ENCODE measurements around the gene PPIP5K2.
"Not testable (repeated sequence)": the region's sequence is repeated elsewhere in the genome, so short reads cannot be mapped to it uniquely, and the experiment has no call there.

The PPIP5K2 gene

DNA sequence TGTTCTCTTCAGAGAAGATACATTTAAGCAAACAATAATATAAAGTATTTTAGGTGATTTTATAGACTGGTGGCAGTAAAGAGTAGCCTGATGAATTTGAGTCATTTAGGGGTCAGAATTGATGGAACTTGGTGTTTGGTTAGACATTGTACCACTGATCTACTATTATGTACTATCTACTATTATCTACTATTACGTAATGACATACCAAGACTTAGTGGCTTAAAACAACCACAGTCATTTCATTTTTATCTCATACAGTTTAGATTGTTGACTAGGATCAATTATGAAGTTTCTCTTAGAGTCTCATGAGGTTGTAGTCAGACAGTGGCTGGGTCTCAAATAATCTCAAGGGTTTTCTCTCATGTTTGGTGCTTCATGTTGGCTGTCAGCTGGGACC lies 54.0 kb downstream of the PPIP5K2 start:
- no peak for DNase-seq (ENCODE audit: low read depth)
- H3K4me3 ChIP-seq (ENCODE audit: low read depth, low read length): no peak overlapping the region
- TF ChIP-seq MYC (IDR thresholded peaks at IDR 0.05; ENCODE audit: low read depth, low read length) (no peak), POLR2A (IDR thresholded peaks at IDR 0.05; ENCODE audit: extremely low read depth, insufficient read length) (no peak), MAX (IDR thresholded peaks at IDR 0.05; ENCODE audit: low read depth, low read length) (no peak)
- TF ChIP-seq, protein P1, sequence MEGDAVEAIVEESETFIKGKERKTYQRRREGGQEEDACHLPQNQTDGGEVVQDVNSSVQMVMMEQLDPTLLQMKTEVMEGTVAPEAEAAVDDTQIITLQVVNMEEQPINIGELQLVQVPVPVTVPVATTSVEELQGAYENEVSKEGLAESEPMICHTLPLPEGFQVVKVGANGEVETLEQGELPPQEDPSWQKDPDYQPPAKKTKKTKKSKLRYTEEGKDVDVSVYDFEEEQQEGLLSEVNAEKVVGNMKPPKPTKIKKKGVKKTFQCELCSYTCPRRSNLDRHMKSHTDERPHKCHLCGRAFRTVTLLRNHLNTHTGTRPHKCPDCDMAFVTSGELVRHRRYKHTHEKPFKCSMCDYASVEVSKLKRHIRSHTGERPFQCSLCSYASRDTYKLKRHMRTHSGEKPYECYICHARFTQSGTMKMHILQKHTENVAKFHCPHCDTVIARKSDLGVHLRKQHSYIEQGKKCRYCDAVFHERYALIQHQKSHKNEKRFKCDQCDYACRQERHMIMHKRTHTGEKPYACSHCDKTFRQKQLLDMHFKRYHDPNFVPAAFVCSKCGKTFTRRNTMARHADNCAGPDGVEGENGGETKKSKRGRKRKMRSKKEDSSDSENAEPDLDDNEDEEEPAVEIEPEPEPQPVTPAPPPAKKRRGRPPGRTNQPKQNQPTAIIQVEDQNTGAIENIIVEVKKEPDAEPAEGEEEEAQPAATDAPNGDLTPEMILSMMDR (IDR thresholded peaks at IDR 0.05; ENCODE audit: low read depth, low read length): no peak

- H3K4me3 ChIP-seq (ENCODE audit: low read depth, low read length): no peak overlapping the region
- no peak for TF ChIP-seq MAX (IDR thresholded peaks at IDR 0.05; ENCODE audit: low read depth, low read length)
- DNase-seq (ENCODE audit: low read depth): no peak
Measured at GRCh38 chr5:103177543-103177942, 57.4 kb downstream of the PPIP5K2 start.

- no peak overlapping the region for H3K4me3 ChIP-seq (ENCODE audit: low read depth, low read length)
- TF ChIP-seq MYC (IDR thresholded peaks at IDR 0.05; ENCODE audit: low read depth, low read length) (no peak), POLR2A (IDR thresholded peaks at IDR 0.05; ENCODE audit: extremely low read depth, insufficient read length) (no peak), MAX (IDR thresholded peaks at IDR 0.05; ENCODE audit: low read depth, low read length) (no peak)
- TF ChIP-seq, protein P1 (IDR thresholded peaks at IDR 0.05; ENCODE audit: low read depth, low read length): no peak
- peak; percentile 1 for DNase-seq (ENCODE audit: low read depth)
Measured at GRCh38 chr5:103178167-103178566, 58.1 kb downstream of the PPIP5K2 start.

DNA sequence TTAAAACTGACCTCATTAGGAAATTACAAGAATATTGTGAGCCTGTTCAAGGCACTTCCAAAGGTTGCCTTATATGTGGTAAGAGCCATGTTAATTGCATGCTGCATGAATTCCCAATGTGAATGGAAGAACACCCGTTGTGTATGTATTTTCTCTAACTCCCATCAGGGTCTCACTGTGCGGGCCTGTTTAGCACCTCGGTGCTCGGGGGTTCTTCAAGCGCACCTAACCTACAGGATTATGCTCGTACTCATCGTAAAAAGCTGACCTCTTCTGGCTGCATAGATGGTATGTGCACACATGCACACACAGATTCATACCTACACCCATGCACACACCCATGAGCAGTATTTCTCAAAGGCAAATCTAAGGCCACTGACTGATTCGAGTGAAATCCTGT lies 66.1 kb downstream of the PPIP5K2 start:
- no peak overlapping the region for H3K4me3 ChIP-seq (ENCODE audit: low read depth, low read length)
- DNase-seq (ENCODE audit: low read depth): no peak
- TF ChIP-seq MAX (IDR thresholded peaks at IDR 0.05; ENCODE audit: low read depth, low read length) (no peak), POLR2A (IDR thresholded peaks at IDR 0.05; ENCODE audit: extremely low read depth, insufficient read length) (no peak)

- no peak for TF ChIP-seq MAX (IDR thresholded peaks at IDR 0.05; ENCODE audit: low read depth, low read length)
- no peak for TF ChIP-seq MYC (IDR thresholded peaks at IDR 0.05; ENCODE audit: low read depth, low read length)
- TF ChIP-seq, protein P1 (IDR thresholded peaks at IDR 0.05; ENCODE audit: low read depth, low read length): no peak
- TF ChIP-seq POLR2A (IDR thresholded peaks at IDR 0.05; ENCODE audit: extremely low read depth, insufficient read length): no peak
- no peak overlapping the region for H3K4me3 ChIP-seq (ENCODE audit: low read depth, low read length)
- no peak for DNase-seq (ENCODE audit: low read depth)
Measured at GRCh38 chr5:103188436-103188835, 68.3 kb downstream of the PPIP5K2 start.

GRCh38 chr5:103203226-103203625 lies 83.1 kb downstream of the PPIP5K2 start:
- no peak overlapping the region for H3K4me3 ChIP-seq (ENCODE audit: low read depth, low read length)
- DNase-seq (ENCODE audit: low read depth): no peak
- TF ChIP-seq, protein P1 (IDR thresholded peaks at IDR 0.05; ENCODE audit: low read depth, low read length): no peak
- TF ChIP-seq MYC (IDR thresholded peaks at IDR 0.05; ENCODE audit: low read depth, low read length) (no peak), POLR2A (IDR thresholded peaks at IDR 0.05; ENCODE audit: extremely low read depth, insufficient read length) (no peak), MAX (IDR thresholded peaks at IDR 0.05; ENCODE audit: low read depth, low read length) (no peak)

DNA sequence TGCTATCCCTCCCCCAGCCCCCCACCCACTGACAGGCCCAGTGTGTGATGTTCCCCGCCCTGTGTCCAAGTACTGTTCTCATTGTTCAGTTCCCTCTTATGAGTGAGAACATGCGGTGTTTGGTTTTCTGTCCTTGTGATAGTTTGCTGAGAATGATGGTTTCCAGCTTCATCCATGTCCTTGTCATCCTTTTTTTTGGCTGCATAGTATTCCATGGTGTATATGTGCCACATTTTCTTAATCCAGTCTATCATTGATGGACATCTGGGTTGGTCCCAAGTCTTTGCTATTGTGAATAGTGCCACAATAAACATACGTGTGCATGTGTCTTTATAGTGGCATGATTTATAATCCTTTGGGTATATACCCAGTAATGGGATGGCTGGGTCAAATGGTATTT lies 84.9 kb downstream of the PPIP5K2 start:
- H3K4me3 ChIP-seq (ENCODE audit: low read depth, low read length); DNase-seq (ENCODE audit: low read depth): not testable (repeated sequence)
